ENCODE results near the gene PNMA8A. TPM values are rescaled to one million over a fixed set of nuclear protein-coding genes. Genes with fewer than 3 reads are reported as not detected.

The PNMA8A gene
- under 0.01 and 0.10 TPM in 2 replicates for total RNA-seq

GRCh38 chr19:46471116-46471733 is at the start of gene PNMA8A:
PNMA8A (minus strand) TSS chr19:46471563; CDS start chr19:46471035, 528 bp downstream.

GRCh38 chr19:46495786-46496099 is 24.4 kb upstream of the PNMA8A start, which contains the start of gene PNMA8B:
PNMA8B (minus strand) TSS chr19:46495867; CDS start chr19:46495465, 402 bp downstream.

GRCh38 chr19:46428239-46429135 is 42.9 kb downstream of the PNMA8A start, which contains the start of gene PNMA8C:
PNMA8C (minus strand) TSS chr19:46428936; CDS start chr19:46428359, 577 bp downstream.

Other genes starting within 250 kb of the PNMA8A start
- gene IGFL1, start 241.8 kb downstream of the PNMA8A start, total RNA-seq = not detected in 2 replicates
- gene HIF3A, start 174.5 kb downstream of the PNMA8A start, total RNA-seq = 4.6 and 7.8 TPM in 2 replicates
- 72.8 and 87.7 TPM in 2 replicates for gene PPP5C, start 124.5 kb downstream of the PNMA8A start, total RNA-seq
- gene CCDC8, start 58.0 kb downstream of the PNMA8A start, total RNA-seq = under 0.01 and 0.29 TPM in 2 replicates
- not detected in 2 replicates for gene PNMA8C, start 42.6 kb downstream of the PNMA8A start, total RNA-seq
- under 0.01 TPM in 2 replicates for gene PNMA8B, start 24.3 kb upstream of the PNMA8A start, total RNA-seq
- gene CALM3, start 129.8 kb upstream of the PNMA8A start, total RNA-seq = 233 and 271 TPM in 2 replicates
- 0.10 and 0.98 TPM in 2 replicates for gene PTGIR, start 153.5 kb upstream of the PNMA8A start, total RNA-seq
- not detected in 2 replicates for gene GNG8, start 164.6 kb upstream of the PNMA8A start, total RNA-seq
- 0.57 and 0.65 TPM in 2 replicates for gene DACT3, start 189.6 kb upstream of the PNMA8A start, total RNA-seq
- gene PRKD2, start 245.6 kb upstream of the PNMA8A start, total RNA-seq = 36.3 and 55.3 TPM in 2 replicates